GM12878 (cell line): ENCODE results near the gene DNMT3B. TPM values are rescaled to one million over a fixed set of nuclear protein-coding genes. Genes with fewer than 3 reads are reported as not detected.

ENCODE experiments used
- ATAC-seq: fragments of 200-7000 bp; cut with Tn5 transposase; 3 replicates; pipeline ENCODE4 v1.9.1; 2020; ENCODE audit warnings: mild to moderate bottlenecking, moderate library complexity
- BruUV-seq: library from RNA; stranded (reverse); fragments of 400-500 nt; replicated peaks from 2 replicates; lab custom pipeline; 2021; lab: Mats Ljungman, UMichigan
- CTCF ChIA-PET: fragments of 300-600 bp; sonication (Branson Sonifier 250); formaldehyde crosslinking; extraction: SDS; loops from one replicate; lab custom pipeline; 2021; ENCODE audit warnings: inconsistent platforms; lab: Yijun Ruan, JAX
- POLR2A ChIA-PET: fragments of 350-600 bp; formaldehyde crosslinking; extraction: SDS; loops from one replicate; lab custom pipeline; 2021; ENCODE audit warnings: inconsistent platforms; lab: Charles Lee
- RAD21 ChIA-PET: fragments of 300-600 bp; sonication (Branson Sonifier 250); formaldehyde crosslinking; loops from one replicate; lab custom pipeline; 2023; ENCODE audit warnings: antibody characterized with exemption; ENCODE audit not compliant: unreplicated experiment; lab: Charles Lee
- SMC1A ChIA-PET: fragments of 300-600 bp; sonication (Branson Sonifier 250); formaldehyde crosslinking; loops from one replicate; lab custom pipeline; 2023; ENCODE audit not compliant: unreplicated experiment, uncharacterized antibody; lab: Charles Lee
- DNase-seq: peaks from one replicate; pipeline ENCODE4 v3.0.0-alpha.2; 2011; ENCODE audit warnings: low read depth, low spot score
- FAIRE-seq: peaks from 3 replicates; lab custom pipeline; 2011; peaks lifted over from hg19 to GRCh38; lab: Jason Lieb, UNC
- H2AFZ ChIP-seq: 2 replicates; pipeline ENCODE4 v1.6.0; 2011; ENCODE audit warnings: low read depth, low read length, control low read depth; ENCODE audit not compliant: control insufficient read depth
- H3K27ac ChIP-seq: 2 replicates; pipeline ENCODE4 v1.5.1; 2011; ENCODE audit warnings: control low read depth; ENCODE audit not compliant: control insufficient read depth, insufficient read depth
- H3K27me3 ChIP-seq, 2 experiments: replicated peaks in 1 of 2; 2 replicates each; pipeline versions ENCODE4 v1.6.0 to v1.6.1; 2011; ENCODE audit warnings: low read length in 1 of 2; ENCODE audit not compliant: control insufficient read depth in 2 of 2, insufficient read depth in 2 of 2
- H3K36me3 ChIP-seq, 2 experiments: 2 replicates each; pipeline ENCODE4 v1.5.1; 2011; ENCODE audit warnings: low read length in 1 of 2; ENCODE audit not compliant: control insufficient read depth in 2 of 2, insufficient read depth in 2 of 2
- H3K4me1 ChIP-seq: 2 replicates; pipeline ENCODE4 v1.6.1; 2011; ENCODE audit warnings: mild to moderate bottlenecking, low read length, moderate library complexity, mixed read lengths; ENCODE audit not compliant: control insufficient read depth, insufficient read depth
- H3K4me2 ChIP-seq: 2 replicates; pipeline ENCODE4 v1.6.0; 2011; ENCODE audit warnings: control low read depth; ENCODE audit not compliant: control insufficient read depth, insufficient read depth
- H3K4me3 ChIP-seq: fragments of 200-600 bp; sonication (generic); 2 replicates; pipeline ENCODE4 v1.5.1; 2016
- H3K79me2 ChIP-seq: 2 replicates; pipeline ENCODE4 v1.6.0; 2011; ENCODE audit warnings: low read length; ENCODE audit not compliant: control insufficient read depth, insufficient read depth
- H3K9ac ChIP-seq: 2 replicates; pipeline ENCODE4 v1.8.0; 2011; ENCODE audit warnings: low read length, control low read depth, mixed read lengths; ENCODE audit not compliant: control insufficient read depth, insufficient read depth
- H3K9me3 ChIP-seq: replicated peaks from 3 replicates; pipeline ENCODE4 v1.5.1; 2011; ENCODE audit warnings: mild to moderate bottlenecking, low read length; ENCODE audit not compliant: control insufficient read depth, insufficient read depth
- H4K20me1 ChIP-seq: 2 replicates; pipeline ENCODE4 v1.6.0; 2011; ENCODE audit not compliant: control insufficient read depth, insufficient read depth
- ASH2L ChIP-seq: fragments of 300-600, 200-600 bp; sonication (generic); IDR thresholded peaks from 2 replicates; pipeline ENCODE4 v1.6.1; 2017; ENCODE audit warnings: low read depth, mild to moderate bottlenecking, borderline replicate concordance
- ZBTB33 ChIP-seq: fragments of 450-650 bp; IDR thresholded peaks from 2 replicates; pipeline ENCODE4 v1.6.1; 2017; ENCODE audit warnings: mild to moderate bottlenecking
- WGBS: methylation state at CpG from one replicate; pipeline ENCODE4 v1.1.6; 2016; ENCODE audit warnings: low lambda C conversion rate; ENCODE audit not compliant: insufficient replicate concordance, insufficient coverage; ENCODE audit errors: missing lambda C conversion rate; 5-methylcytosine and 5-hydroxymethylcytosine counted together
- in situ Hi-C: fragments of 300-500 bp; cut with MboI; formaldehyde crosslinking; loops from 9 replicates; pipeline ENCODE4 v1.14.3; 2018; ENCODE audit warnings: mixed read lengths
- intact Hi-C: fragments of 100-400 bp; cut with micrococcal nuclease; formaldehyde crosslinking; loops from one replicate; pipeline ENCODE4 v1.14.2; 2022; ENCODE audit not compliant: unreplicated experiment
- polyA plus RNA-seq, 11 experiments: library from polyadenylated mRNA; depleted of rRNA in 4 of 11; unstranded in 6 of 11; stranded (reverse) in 5 of 11; fragments of >200 nt; fragmentation: Nextera tagmentation in 4 of 11; fragmentation: Illumina TruSeq in 1 of 11; extraction: Ambion mirVana in 4 of 11; extraction: Trizol in 1 of 11; gene quantifications; 1 replicate in 1 of 11; 2 replicates in 10 of 11; pipeline versions ENCODE4 v1.2.1 to v1.2.3, GENCODE V29; 2011 to 2016; ENCODE audit warnings: inconsistent platforms in 2 of 11, missing spikeins in 2 of 11, low read depth in 1 of 11
- total RNA-seq, 4 experiments: library from RNA; depleted of rRNA in 3 of 4; stranded (reverse); fragments of >200 nt in 3 of 4; fragmentation: Illumina TruSeq in 1 of 4; extraction: Trizol in 1 of 4; gene quantifications; 2 replicates each; pipeline versions ENCODE4 v1.2.1 to v1.2.3, GENCODE V29; 2013 to 2021

DNMT3B gene
- total and polyA plus RNA-seq, 10 of the 15 experiments (the other 5 are each of a cell fraction or from before 2014, with no cell fraction given) = 0.23 to 1.9 (median 1.1) TPM

- Histone ChIP-seq H3K36me3 (peaks cover 8 to 20% of the 10 kb centered on the region in 2 experiments; a peak in 3 of 4 replicates), H3K27me3 (no peaks in the 10 kb centered on the region), H2AFZ (no peak overlapping the region), H3K9me3 (no peaks in the 10 kb centered on the region), H3K9ac (no peak overlapping the region), H4K20me1 (peaks cover 7% of the 10 kb centered on the region), H3K79me2 (peaks cover 49% of the 10 kb centered on the region), H3K4me1 (no peaks in the 10 kb centered on the region), H3K27ac (no peak overlapping the region), H3K4me3 (no peak overlapping the region), H3K4me2 (no peak overlapping the region)
- intact Hi-C loops (no loop called here), in situ Hi-C loops (no loop called here)
- SMC1A ChIA-PET = interaction anchor here (0.6 kb wide), 1 partner anchor 342 kb away, joined by 3 read pairs; no protein-coding TSS in a partner anchor
- CTCF ChIA-PET = interaction anchor here (1.3 kb wide), 1 partner anchor 38 kb away, joined by 7 read pairs; no protein-coding TSS in a partner anchor
- POLR2A ChIA-PET = interaction anchor here (0.6 to 1.3 kb wide), 2 partner anchors 41 to 201 kb away, joined by 3 to 4 read pairs; no protein-coding TSS in a partner anchor
- TSS peak; percentile 39 for BruUV-seq
- ATAC-seq = no peak
- no peak for DNase-seq
- FAIRE-seq = no peak
- 97% methylated on average over 4 of the region's 4 CpGs for WGBS
- RAD21 ChIA-PET = interaction anchor here (1.5 kb wide), 1 partner anchor 15 kb away, joined by 3 read pairs; no protein-coding TSS in a partner anchor
- no peak for TF ChIP-seq ASH2L
- TF ChIP-seq ZBTB33 = no peak
Observed at GRCh38 chr20:32828029-32828680, 66.0 kb downstream of the DNMT3B start.
